NCI-H748 (cell line): Measurements from ENCODE around the gene PAEP.

Experiments
- DNase-seq: peaks from one replicate; lab custom pipeline; 2025; ENCODE audit not compliant: unreplicated experiment; lab: John Stamatoyannopoulos, UW

PAEP gene

GRCh38 chr9:135591506-135592330 lies 30.2 kb downstream of the PAEP start:
- DNase-seq: no peak

GRCh38 chr9:135592331-135592590 lies 30.7 kb downstream of the PAEP start:
- DNase-seq: no peak

- no peak for DNase-seq
Observed at GRCh38 chr9:135592625-135593024, 31.1 kb downstream of the PAEP start.

- DNase-seq: no peak
Observed at GRCh38 chr9:135596211-135596610, 34.7 kb downstream of the PAEP start.

- peak; percentile 31 for DNase-seq
Observed at GRCh38 chr9:135600296-135600817, 38.8 kb downstream of the PAEP start.

GRCh38 chr9:135601988-135602387 lies 40.4 kb downstream of the PAEP start:
- DNase-seq: no peak

GRCh38 chr9:135602789-135603481 lies 41.4 kb downstream of the PAEP start:
- DNase-seq: peak; percentile 41

GRCh38 chr9:135604437-135605237 lies 43.1 kb downstream of the PAEP start:
- DNase-seq: no peak

GRCh38 chr9:135605238-135605781 lies 43.8 kb downstream of the PAEP start:
- no peak for DNase-seq

GRCh38 chr9:135606885-135607259 lies 45.3 kb downstream of the PAEP start:
- no peak for DNase-seq

- no peak for DNase-seq
Observed at GRCh38 chr9:135607401-135608293, 46.1 kb downstream of the PAEP start.

- no peak for DNase-seq
Observed at GRCh38 chr9:135608294-135608998, 46.9 kb downstream of the PAEP start.

- no peak for DNase-seq
Observed at GRCh38 chr9:135608999-135609317, 47.4 kb downstream of the PAEP start.

GRCh38 chr9:135609366-135609955 lies 47.9 kb downstream of the PAEP start:
- no peak for DNase-seq

- DNase-seq: no peak
Observed at GRCh38 chr9:135610290-135611141, 49.0 kb downstream of the PAEP start.

GRCh38 chr9:135611142-135611874 lies 49.8 kb downstream of the PAEP start:
- DNase-seq: no peak

GRCh38 chr9:135611875-135612209 lies 50.3 kb downstream of the PAEP start:
- DNase-seq: no peak

- no peak for DNase-seq
Observed at GRCh38 chr9:135612437-135612836, 50.9 kb downstream of the PAEP start.
